ENCODE data around the gene UNC119B.
"Not testable (repeated sequence)": the region's sequence is repeated elsewhere in the genome, so short reads cannot be mapped to it uniquely, and the experiment has no call there.

UNC119B gene

GRCh38 chr12:120719496-120720233 lies 9.4 kb downstream of the UNC119B start:
- no peak for DNase-seq (ENCODE audit: low read depth in 2 of 2)

GRCh38 chr12:120720234-120720986 lies 10.2 kb downstream of the UNC119B start:
- no peak for DNase-seq (ENCODE audit: low read depth in 2 of 2)

GRCh38 chr12:120720987-120721801 lies 10.9 kb downstream of the UNC119B start:
- DNase-seq (ENCODE audit: low read depth in 2 of 2): no peak

GRCh38 chr12:120721866-120722265 lies 11.6 kb downstream of the UNC119B start:
- DNase-seq (ENCODE audit: low read depth in 2 of 2): no peak

GRCh38 chr12:120722784-120723183 lies 12.5 kb downstream of the UNC119B start:
- no peak for DNase-seq (ENCODE audit: low read depth in 2 of 2)

GRCh38 chr12:120724720-120725119 lies 14.5 kb downstream of the UNC119B start:
- DNase-seq (ENCODE audit: low read depth in 2 of 2): no peak

- no peak for DNase-seq (ENCODE audit: low read depth in 2 of 2)
Measured at GRCh38 chr12:120725151-120725658, 14.9 kb downstream of the UNC119B start.

GRCh38 chr12:120725659-120726509 lies 15.6 kb downstream of the UNC119B start, which contains the start of gene ACADS:
TSS of gene ACADS (plus strand) at chr12:120725826. CDS start at chr12:120725886, 60 bp downstream.
- DNase-seq (ENCODE audit: low read depth in 2 of 2): peak; percentile 24 to 36

- no peak for DNase-seq (ENCODE audit: low read depth in 2 of 2)
Measured at GRCh38 chr12:120726510-120726793, 16.2 kb downstream of the UNC119B start.

- DNase-seq (ENCODE audit: low read depth in 2 of 2): no peak
Measured at GRCh38 chr12:120726961-120727360, 16.7 kb downstream of the UNC119B start.

GRCh38 chr12:120732198-120732597 lies 21.9 kb downstream of the UNC119B start:
- DNase-seq (ENCODE audit: low read depth in 2 of 2): not testable (repeated sequence)

- no peak for DNase-seq (ENCODE audit: low read depth in 2 of 2)
Measured at GRCh38 chr12:120733574-120733973, 23.3 kb downstream of the UNC119B start.

GRCh38 chr12:120734210-120734609 lies 24.0 kb downstream of the UNC119B start:
- DNase-seq (ENCODE audit: low read depth in 2 of 2): no peak

- no peak for DNase-seq (ENCODE audit: low read depth in 2 of 2)
Measured at GRCh38 chr12:120735181-120735580, 24.9 kb downstream of the UNC119B start.

- no peak for DNase-seq (ENCODE audit: low read depth in 2 of 2)
Measured at GRCh38 chr12:120736404-120737331, 26.4 kb downstream of the UNC119B start.

- no peak for DNase-seq (ENCODE audit: low read depth in 2 of 2)
Measured at GRCh38 chr12:120737557-120738251, 27.4 kb downstream of the UNC119B start.

- DNase-seq (ENCODE audit: low read depth in 2 of 2): no peak
Measured at GRCh38 chr12:120738252-120739030, 28.2 kb downstream of the UNC119B start.

- DNase-seq (ENCODE audit: low read depth in 2 of 2): no peak
Measured at GRCh38 chr12:120739031-120739762, 28.9 kb downstream of the UNC119B start.
